CD14-positive monocyte (primary cell): Measurements from ENCODE around the gene ESYT1. TPM values are rescaled to one million over a fixed set of nuclear protein-coding genes. Genes with fewer than 3 reads are reported as not detected.

Experiments
- DNase-seq, 3 donors: peaks; one replicate each; pipeline ENCODE4 v3.0.0-alpha.2; 2011 to 2022
- H2AFZ ChIP-seq: 2 replicates; pipeline ENCODE4 v1.6.0; 2012; ENCODE audit warnings: mild to moderate bottlenecking, low read depth, low read length, inconsistent platforms; ENCODE audit not compliant: insufficient read depth, poor library complexity, severe bottlenecking
- H3K27ac ChIP-seq, 2 donors: 1 replicate in 1 of 2; 2 replicates in 1 of 2; pipeline ENCODE4 v1.5.1; 2012 to 2013; ENCODE audit warnings: low read length in 2 of 2, control low read depth in 1 of 2, inconsistent platforms in 1 of 2, low read depth in 1 of 2, mild to moderate bottlenecking in 1 of 2
- H3K27me3 ChIP-seq, 2 donors: one replicate each; pipeline versions ENCODE4 v1.6.0 to v1.6.1; 2011 to 2013; ENCODE audit warnings: low read length in 2 of 2; ENCODE audit not compliant: control insufficient read depth in 2 of 2, insufficient read depth in 2 of 2
- H3K36me3 ChIP-seq, 2 donors: replicated peaks in 1 of 2; 1 replicate in 1 of 2; 2 replicates in 1 of 2; pipeline versions ENCODE4 v1.5.1 to v1.6.1; 2012 to 2013; ENCODE audit warnings: low read length in 2 of 2, control low read depth in 1 of 2, inconsistent platforms in 1 of 2, mild to moderate bottlenecking in 1 of 2; ENCODE audit not compliant: insufficient read depth in 2 of 2, control insufficient read depth in 1 of 2
- H3K4me1 ChIP-seq, 2 donors: 1 replicate in 1 of 2; 2 replicates in 1 of 2; pipeline versions ENCODE4 v1.5.1 to v1.6.1; 2012 to 2013; ENCODE audit warnings: low read length in 2 of 2, control low read depth in 1 of 2, inconsistent platforms in 1 of 2, mild to moderate bottlenecking in 1 of 2, moderate library complexity in 1 of 2; ENCODE audit not compliant: insufficient read depth in 2 of 2, control insufficient read depth in 1 of 2
- H3K4me2 ChIP-seq: replicated peaks from 2 replicates; pipeline ENCODE3; 2012; ENCODE audit warnings: low read length, moderate library complexity, mild to moderate bottlenecking; ENCODE audit not compliant: poor library complexity, severe bottlenecking; ENCODE audit errors: extremely low read depth
- H3K4me3 ChIP-seq, 3 experiments: fragments of 200-600 bp in 1 of 3; sonication (generic) in 1 of 3; replicated peaks in 1 of 3; 1 replicate in 2 of 3; 2 replicates in 1 of 3; pipeline ENCODE4 v1.5.1; 2011 to 2013; ENCODE audit warnings: low read length in 3 of 3, mild to moderate bottlenecking in 3 of 3, control low read depth in 2 of 3, low read depth in 2 of 3, inconsistent platforms in 1 of 3, moderate library complexity in 1 of 3
- H3K79me2 ChIP-seq: 2 replicates; pipeline ENCODE4 v1.6.0; 2012; ENCODE audit warnings: mild to moderate bottlenecking, control low read depth, inconsistent platforms, low read length, moderate library complexity; ENCODE audit not compliant: insufficient read depth
- H3K9ac ChIP-seq: 2 replicates; pipeline ENCODE4 v1.6.0; 2017; ENCODE audit warnings: low read length, mild to moderate bottlenecking; ENCODE audit not compliant: insufficient read depth, poor library complexity, severe bottlenecking
- H3K9me3 ChIP-seq, 2 donors: replicated peaks in 1 of 2; 1 replicate in 1 of 2; 2 replicates in 1 of 2; pipeline versions ENCODE4 v1.5.1 to v1.6.1; 2012 to 2013; ENCODE audit warnings: low read length in 2 of 2, control low read depth in 1 of 2; ENCODE audit not compliant: control insufficient read depth in 1 of 2, insufficient read depth in 1 of 2
- H4K20me1 ChIP-seq: 2 replicates; pipeline ENCODE4 v1.6.0; 2012; ENCODE audit warnings: mild to moderate bottlenecking, low read length, control low read depth, moderate library complexity; ENCODE audit not compliant: insufficient read depth
- H3K27ac Mint-ChIP-seq, 7 donors: one replicate each; pipeline ENCODE4 v1.8.0; 2020; ENCODE audit warnings: mild to moderate bottlenecking in 7 of 7, mixed read lengths in 7 of 7, moderate library complexity in 6 of 7, inconsistent platforms in 2 of 7
- H3K27me3 Mint-ChIP-seq, 3 donors: one replicate each; pipeline ENCODE4 v1.8.0; 2021 to 2022; ENCODE audit warnings: low read depth in 3 of 3, mild to moderate bottlenecking in 3 of 3, mixed read lengths in 3 of 3, moderate library complexity in 3 of 3, inconsistent platforms in 1 of 3
- H3K36me3 Mint-ChIP-seq, 2 donors: one replicate each; pipeline ENCODE4 v1.8.0; 2020; ENCODE audit warnings: mixed read lengths in 2 of 2, inconsistent platforms in 1 of 2, mild to moderate bottlenecking in 1 of 2
- H3K4me1 Mint-ChIP-seq: one replicate; pipeline ENCODE4 v1.8.0; 2020; ENCODE audit warnings: mild to moderate bottlenecking, mixed read lengths
- H3K4me3 Mint-ChIP-seq, 2 donors: one replicate each; pipeline ENCODE4 v1.8.0; 2020; ENCODE audit warnings: mild to moderate bottlenecking in 2 of 2, mixed read lengths in 2 of 2, moderate library complexity in 1 of 2
- H3K9me3 Mint-ChIP-seq, 7 donors: one replicate each; pipeline ENCODE4 v1.8.0; 2020 to 2022; ENCODE audit warnings: mixed read lengths in 7 of 7, mild to moderate bottlenecking in 6 of 7, moderate library complexity in 6 of 7, inconsistent platforms in 2 of 7
- WGBS: methylation state at CpG from one replicate; pipeline ENCODE4 v1.1.5; 2013; ENCODE audit warnings: missing lambda C conversion rate; ENCODE audit not compliant: insufficient coverage; 5-methylcytosine and 5-hydroxymethylcytosine counted together
- intact Hi-C, 2 donors: fragments of 100-400 bp; cut with micrococcal nuclease; formaldehyde crosslinking; loops; one replicate each; pipeline versions ENCODE4 v1.15.0 to v1.15.1; 2023
- polyA plus RNA-seq, 3 donors: library from polyadenylated mRNA; depleted of rRNA in 1 of 3; unstranded in 2 of 3; stranded (reverse) in 1 of 3; fragments of 300-500 nt in 2 of 3; fragments of >200 nt in 1 of 3; fragmentation: Illumina TruSeq in 2 of 3; gene quantifications; 1 replicate in 2 of 3; 2 replicates in 1 of 3; pipeline ENCODE4 v1.2.3, GENCODE V29; 2012 to 2021
- TF ChIP-seq, protein P1 (sequence below): fragments of 200-600 bp; IDR thresholded peaks from one replicate; pipeline ENCODE4 v1.8.0; 2022; ENCODE audit warnings: antibody characterized with exemption, mild to moderate bottlenecking

Gene ESYT1
- polyA plus RNA-seq, 3 donors = 74.2 to 81.1 (median 74.6) TPM

DNA sequence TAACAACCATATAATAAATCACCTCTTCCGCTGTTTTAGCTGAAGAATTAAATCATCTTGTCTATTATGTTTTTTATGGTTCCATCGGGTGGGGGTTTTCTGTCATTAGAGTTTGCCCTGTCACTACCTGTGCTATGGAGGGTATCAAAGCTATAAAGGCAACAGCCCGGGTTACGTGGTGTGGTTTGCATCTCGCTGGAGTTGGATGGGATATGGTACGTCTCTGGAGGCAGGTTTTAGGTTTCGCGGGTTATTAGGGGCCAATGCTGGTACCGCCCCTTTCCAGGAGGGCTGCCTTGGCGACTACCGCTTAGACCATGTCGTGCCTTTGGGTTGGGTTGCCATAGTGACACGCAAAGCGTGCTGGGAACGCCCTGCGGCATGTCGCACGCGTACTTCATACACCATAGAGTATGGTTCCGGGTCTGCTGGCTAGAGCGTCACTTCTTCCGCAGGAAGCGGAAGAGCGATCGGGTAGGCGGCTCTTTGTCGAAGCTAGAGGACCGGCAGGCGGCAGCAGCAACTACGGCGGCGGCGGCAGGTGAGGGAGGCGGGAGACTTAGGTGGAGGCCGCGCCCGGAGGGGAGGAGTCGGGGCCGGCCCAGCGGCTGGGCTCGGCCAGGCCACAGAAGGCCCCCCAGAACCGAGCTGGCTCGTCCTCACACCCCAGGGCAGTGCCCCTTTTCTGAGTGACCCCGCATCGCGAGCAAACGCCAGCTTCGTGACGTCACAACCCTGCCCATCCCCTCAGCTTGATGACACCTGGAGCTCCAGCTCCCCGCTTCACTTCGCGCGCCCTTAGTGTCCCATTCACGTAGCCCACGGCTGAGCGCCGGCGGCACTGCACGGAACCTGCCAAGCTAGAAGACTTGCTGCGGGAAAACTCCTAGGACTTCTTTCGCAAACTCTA, 10.0 kb upstream of the ESYT1 start, which contains the start of gene ZC3H10:
ZC3H10 (plus strand) TSS at position 489 of the 910 bp plus-strand sequence. CDS start 2,297 bp downstream, outside the sequence.
- TF ChIP-seq, protein P1, sequence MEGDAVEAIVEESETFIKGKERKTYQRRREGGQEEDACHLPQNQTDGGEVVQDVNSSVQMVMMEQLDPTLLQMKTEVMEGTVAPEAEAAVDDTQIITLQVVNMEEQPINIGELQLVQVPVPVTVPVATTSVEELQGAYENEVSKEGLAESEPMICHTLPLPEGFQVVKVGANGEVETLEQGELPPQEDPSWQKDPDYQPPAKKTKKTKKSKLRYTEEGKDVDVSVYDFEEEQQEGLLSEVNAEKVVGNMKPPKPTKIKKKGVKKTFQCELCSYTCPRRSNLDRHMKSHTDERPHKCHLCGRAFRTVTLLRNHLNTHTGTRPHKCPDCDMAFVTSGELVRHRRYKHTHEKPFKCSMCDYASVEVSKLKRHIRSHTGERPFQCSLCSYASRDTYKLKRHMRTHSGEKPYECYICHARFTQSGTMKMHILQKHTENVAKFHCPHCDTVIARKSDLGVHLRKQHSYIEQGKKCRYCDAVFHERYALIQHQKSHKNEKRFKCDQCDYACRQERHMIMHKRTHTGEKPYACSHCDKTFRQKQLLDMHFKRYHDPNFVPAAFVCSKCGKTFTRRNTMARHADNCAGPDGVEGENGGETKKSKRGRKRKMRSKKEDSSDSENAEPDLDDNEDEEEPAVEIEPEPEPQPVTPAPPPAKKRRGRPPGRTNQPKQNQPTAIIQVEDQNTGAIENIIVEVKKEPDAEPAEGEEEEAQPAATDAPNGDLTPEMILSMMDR = peak; percentile 44
- Mint-ChIP-seq H3K4me3 (peak within 1 kb of the TSS; percentile 95 to 98), H3K27ac (peak within 1 kb of the TSS; percentile 97 to 100 (median 99))

DNA sequence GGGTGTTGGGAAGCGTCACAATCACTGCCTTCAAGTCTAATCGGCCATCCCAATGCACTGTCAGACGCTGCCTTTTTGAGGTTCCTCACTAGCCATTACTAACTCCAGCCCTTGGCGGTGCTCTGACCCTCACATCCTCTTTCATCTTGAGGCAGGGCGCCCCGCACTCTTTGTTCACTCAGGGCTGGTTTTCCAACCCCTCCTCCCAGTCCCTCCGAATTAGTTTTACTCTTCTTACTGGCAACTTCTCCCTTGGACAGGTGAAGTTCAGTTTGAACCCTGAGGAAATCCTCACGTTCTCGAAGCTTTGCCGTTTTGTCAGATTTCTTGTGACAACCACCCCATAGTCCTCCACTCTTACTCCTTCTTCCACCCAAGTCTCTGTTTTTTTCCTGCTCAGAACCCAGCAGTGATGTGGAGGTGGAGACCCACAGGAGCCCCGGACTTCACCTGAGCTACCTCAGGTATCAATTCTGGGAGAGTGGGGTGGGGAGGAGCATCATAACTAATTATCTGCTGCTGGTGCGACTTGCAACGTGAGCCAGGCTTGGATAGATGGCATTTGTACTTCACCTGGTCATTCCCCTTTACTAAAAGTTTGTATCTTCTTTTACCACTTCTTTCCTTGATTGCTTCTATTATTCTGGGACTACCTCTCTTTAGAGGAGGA, 9.2 kb upstream of the ESYT1 start:
- Histone ChIP-seq H3K4me3 (peak overlapping the region; percentile 49 to 97 (median 89)), H3K9ac (peak overlapping the region; percentile 84), H3K79me2 (peaks cover 70% of the 10 kb centered on the region), H3K27me3 (no peaks in the 10 kb centered on the region), H3K4me1 (peaks cover 33 to 42% of the 10 kb centered on the region in 2 donors), H2AFZ (peak overlapping the region; percentile 68), H3K27ac (peak overlapping the region; percentile 92 to 98), H3K4me2 (peak overlapping the region; percentile 85), H3K9me3 (no peaks in the 10 kb centered on the region), H3K36me3 (peaks cover 16 to 31% of the 10 kb centered on the region in 2 donors), H4K20me1 (peaks cover 28% of the 10 kb centered on the region)
- intact Hi-C loops = loop anchor here (2.0 to 10.0 kb wide), 7 partner anchors 33 to 294 kb away; partner anchors contain the start of genes RPS26 (in 2 of the 2), DNAJC14 (in 1 of the 2), MYL6 (in 1 of the 2) and MYL6B (in 1 of the 2)
- TF ChIP-seq, protein P1 = no peak
- Mint-ChIP-seq H3K4me3 (peak overlapping the region; percentile 95 to 98), H3K4me1 (peaks cover 46% of the 10 kb centered on the region), H3K9me3 (no peaks in the 10 kb centered on the region), H3K27me3 (no peaks in the 10 kb centered on the region), H3K27ac (peak overlapping the region; percentile 96 to 100 (median 99)), H3K36me3 (peaks cover 28 to 39% of the 10 kb centered on the region in 2 donors)
- WGBS = 6% methylated on average over 12 of the region's 13 CpGs
- DNase-seq = peak in 2 of 3 donors; percentile 69 to 80

More for the DNA sequence above, 10.0 kb upstream of the ESYT1 start, which contains the start of gene ZC3H10:
- Mint-ChIP-seq H3K4me1 (peaks cover 38% of the 10 kb centered on the region), H3K27me3 (no peaks in the 10 kb centered on the region), H3K36me3 (peaks cover 36 to 39% of the 10 kb centered on the region in 2 donors), H3K9me3 (no peaks in the 10 kb centered on the region)
- peak; percentile 100 for DNase-seq
- Histone ChIP-seq H3K9ac (peak within 1 kb of the TSS; percentile 91), H3K9me3 (no peaks in the 10 kb centered on the region), H3K36me3 (peaks cover 21 to 39% of the 10 kb centered on the region in 2 donors), H3K4me3 (peak within 1 kb of the TSS; percentile 89 to 97 (median 89)), H3K27me3 (no peaks in the 10 kb centered on the region), H4K20me1 (peaks cover 27% of the 10 kb centered on the region), H3K27ac (peak within 1 kb of the TSS; percentile 92 to 98), H3K79me2 (peaks cover 62% of the 10 kb centered on the region), H2AFZ (peak within 1 kb of the TSS; percentile 68), H3K4me2 (peak within 1 kb of the TSS; percentile 85), H3K4me1 (peaks cover 30 to 35% of the 10 kb centered on the region in 2 donors)
- intact Hi-C loops = loop anchor here (2.0 to 10.0 kb wide), 7 partner anchors 34 to 293 kb away; partner anchors contain the start of genes RPS26 (in 2 of the 2), DNAJC14 (in 1 of the 2), MYL6 (in 1 of the 2) and MYL6B (in 1 of the 2)
- under 1% methylated on average over 60 of the region's 61 CpGs for WGBS
